Mesenchymal stem cell (in vitro differentiated cells and primary cell): ENCODE measurements around the gene AKT3.
A peak's percentile ranks its signal among the peaks of the same experiment; 100 is the strongest.

Source experiments
- DNase-seq: peaks from one replicate; pipeline ENCODE4 v3.0.0-alpha.2; 2013
- H2AFZ ChIP-seq: one replicate; pipeline ENCODE4 v1.6.1; 2013; ENCODE audit warnings: low read depth, mild to moderate bottlenecking, control low read depth, inconsistent platforms, low read length, moderate library complexity
- H2AK5ac ChIP-seq: 2 replicates; pipeline ENCODE4 v1.6.1; 2013; ENCODE audit warnings: low read length, moderate library complexity, mild to moderate bottlenecking, inconsistent platforms; ENCODE audit not compliant: severe bottlenecking
- H2BK120ac ChIP-seq: one replicate; pipeline ENCODE4 v1.6.1; 2013; ENCODE audit warnings: low read depth, mild to moderate bottlenecking, inconsistent platforms, low read length, moderate library complexity
- H2BK12ac ChIP-seq, 2 experiments: one replicate each; pipeline ENCODE4 v1.6.1; 2013; ENCODE audit warnings: inconsistent platforms in 2 of 2, low read length in 2 of 2, mild to moderate bottlenecking in 2 of 2, moderate library complexity in 2 of 2, control low read depth in 1 of 2
- H2BK15ac ChIP-seq: one replicate; pipeline ENCODE4 v1.6.1; 2013; ENCODE audit warnings: mild to moderate bottlenecking, low read depth, inconsistent platforms; ENCODE audit not compliant: poor library complexity, severe bottlenecking
- H2BK5ac ChIP-seq: 2 replicates; pipeline ENCODE4 v1.6.1; 2013; ENCODE audit warnings: low read depth, mild to moderate bottlenecking, low read length, control low read depth, inconsistent platforms; ENCODE audit not compliant: poor library complexity, severe bottlenecking
- H3K14ac ChIP-seq, 2 experiments: one replicate each; pipeline ENCODE4 v1.6.1; 2013; ENCODE audit warnings: inconsistent platforms in 2 of 2, low read length in 2 of 2, control low read depth in 1 of 2, mild to moderate bottlenecking in 1 of 2, moderate library complexity in 1 of 2
- H3K18ac ChIP-seq, 2 experiments: one replicate each; pipeline ENCODE4 v1.6.1; 2013; ENCODE audit warnings: inconsistent platforms in 2 of 2, low read length in 2 of 2, control low read depth in 1 of 2, low read depth in 1 of 2, mild to moderate bottlenecking in 1 of 2
- H3K23ac ChIP-seq, 2 experiments: one replicate each; pipeline ENCODE4 v1.6.1; 2013; ENCODE audit warnings: inconsistent platforms in 2 of 2, low read length in 2 of 2, mild to moderate bottlenecking in 2 of 2, moderate library complexity in 2 of 2, control low read depth in 1 of 2
- H3K27ac ChIP-seq: 2 replicates; pipeline ENCODE4 v1.5.1; 2013; ENCODE audit warnings: mild to moderate bottlenecking, moderate library complexity, low read length, control low read depth, inconsistent platforms; ENCODE audit not compliant: poor library complexity, severe bottlenecking
- H3K27me3 ChIP-seq, 2 experiments: 2 replicates each; pipeline versions ENCODE4 v1.6.1 to v1.7.0; 2013; ENCODE audit warnings: low read length in 2 of 2, mild to moderate bottlenecking in 2 of 2, moderate library complexity in 2 of 2, control low read depth in 1 of 2, inconsistent platforms in 1 of 2; ENCODE audit not compliant: control insufficient read depth in 1 of 2, insufficient read depth in 1 of 2
- H3K36me3 ChIP-seq, 2 experiments: 2 replicates each; pipeline versions ENCODE4 v1.6.1 to v1.7.0; 2013; ENCODE audit warnings: low read length in 2 of 2, control low read depth in 1 of 2, inconsistent platforms in 1 of 2, low read depth in 1 of 2, mild to moderate bottlenecking in 1 of 2; ENCODE audit not compliant: insufficient read depth in 2 of 2, control insufficient read depth in 1 of 2
- H3K4ac ChIP-seq, 2 experiments: one replicate each; pipeline ENCODE4 v1.6.1; 2013; ENCODE audit warnings: inconsistent platforms in 2 of 2, low read length in 2 of 2, mild to moderate bottlenecking in 2 of 2, moderate library complexity in 2 of 2, control low read depth in 1 of 2, low read depth in 1 of 2
- H3K4me1 ChIP-seq: 2 replicates; pipeline ENCODE4 v1.6.1; 2013; ENCODE audit warnings: low read depth, low read length, control low read depth; ENCODE audit not compliant: control insufficient read depth, insufficient read depth
- H3K4me2 ChIP-seq: 2 replicates; pipeline ENCODE4 v1.6.1; 2013; ENCODE audit warnings: low read length, mild to moderate bottlenecking, inconsistent platforms; ENCODE audit not compliant: poor library complexity, severe bottlenecking
- H3K4me3 ChIP-seq, 2 experiments: 2 replicates each; pipeline versions ENCODE4 v1.5.1 to v1.7.0; 2013; ENCODE audit warnings: low read length in 2 of 2, mild to moderate bottlenecking in 2 of 2, control low read depth in 1 of 2, low read depth in 1 of 2; ENCODE audit not compliant: insufficient read depth in 1 of 2
- H3K79me1 ChIP-seq: replicated peaks from 2 replicates; pipeline ENCODE4 v1.6.1; 2013; ENCODE audit warnings: mild to moderate bottlenecking, control low read depth, low read length, inconsistent platforms; ENCODE audit not compliant: poor library complexity, severe bottlenecking
- H3K9ac ChIP-seq: 2 replicates; pipeline ENCODE4 v1.7.0; 2013; ENCODE audit warnings: mild to moderate bottlenecking, low read length, moderate library complexity
- H3K9me3 ChIP-seq: 2 replicates; pipeline ENCODE4 v1.7.0; 2013; ENCODE audit warnings: mild to moderate bottlenecking, low read length; ENCODE audit not compliant: control insufficient read depth
- H4K8ac ChIP-seq: one replicate; pipeline ENCODE4 v1.6.1; 2013; ENCODE audit warnings: inconsistent platforms, mild to moderate bottlenecking, low read length, moderate library complexity
- H4K91ac ChIP-seq: one replicate; pipeline ENCODE4 v1.6.1; 2013; ENCODE audit warnings: mild to moderate bottlenecking, low read length, inconsistent platforms
- WGBS: methylation state at CpG from one replicate; pipeline ENCODE4 v1.1.7; 2013; ENCODE audit warnings: mixed read lengths; 5-methylcytosine and 5-hydroxymethylcytosine counted together

AKT3 gene

DNA sequence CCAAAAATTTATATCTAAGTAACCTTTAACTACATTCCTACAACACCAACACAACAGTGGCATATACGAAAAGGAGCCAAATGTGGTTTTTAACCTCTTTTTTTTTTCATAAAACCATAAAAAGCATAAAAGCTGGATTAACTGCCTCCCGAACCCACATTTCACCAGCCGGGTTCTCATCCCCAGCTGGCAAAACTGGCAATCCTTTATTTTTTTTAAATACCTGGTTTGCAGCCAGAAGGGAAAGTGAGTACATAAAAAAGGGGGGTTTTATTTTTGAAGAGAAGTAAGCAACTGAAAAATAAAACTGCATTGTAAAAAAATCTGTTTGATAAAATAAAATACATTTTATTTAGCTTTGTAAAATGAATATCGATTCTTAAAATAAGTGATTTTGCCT lies 295.4 kb downstream of the AKT3 start:
- H2BK15ac ChIP-seq = no peak overlapping the region
- WGBS = 87% methylated on average over 1 of the region's 4 CpGs
- peaks cover 0 to 3% of the 10 kb centered on the region in 2 experiments for H3K36me3 ChIP-seq
- no peak overlapping the region for H2BK12ac ChIP-seq
- no peaks in the 10 kb centered on the region for H3K27me3 ChIP-seq
- no peak overlapping the region for H3K4me2 ChIP-seq
- H2BK5ac ChIP-seq = no peak overlapping the region
- no peak overlapping the region for H3K18ac ChIP-seq
- no peak overlapping the region for H4K8ac ChIP-seq
- H4K91ac ChIP-seq = no peak overlapping the region
- no peak overlapping the region for H3K9ac ChIP-seq
- no peaks in the 10 kb centered on the region for H3K4me1 ChIP-seq
- no peak overlapping the region for H3K4ac ChIP-seq
- H3K79me1 ChIP-seq = peaks cover 1% of the 10 kb centered on the region
- no peaks in the 10 kb centered on the region for H3K9me3 ChIP-seq
- H2BK120ac ChIP-seq = no peak overlapping the region
- no peak overlapping the region for H3K23ac ChIP-seq
- DNase-seq = no peak
- H3K14ac ChIP-seq = no peak overlapping the region
- no peak overlapping the region for H3K4me3 ChIP-seq
- H2AK5ac ChIP-seq = no peak overlapping the region
- no peak overlapping the region for H3K27ac ChIP-seq
- no peak overlapping the region for H2AFZ ChIP-seq

DNA sequence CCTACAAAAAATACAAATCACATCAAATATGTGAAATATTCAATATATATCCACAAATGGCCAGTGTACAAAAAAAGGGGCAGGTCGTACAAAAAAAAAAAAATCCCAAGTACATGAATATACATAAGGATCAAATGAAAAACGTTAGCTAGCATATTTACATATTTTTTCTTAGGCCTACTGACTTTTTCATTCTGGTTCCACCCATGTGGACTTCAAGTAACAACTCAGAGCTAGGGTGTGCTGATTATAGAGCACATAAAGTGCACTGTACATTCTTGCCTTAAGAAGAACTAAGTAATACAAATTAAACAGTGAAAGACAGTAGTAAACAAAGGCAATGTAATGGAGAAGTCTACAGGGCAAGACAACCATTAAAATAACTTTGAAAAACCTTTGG lies 297.0 kb downstream of the AKT3 start:
- Histone ChIP-seq H3K9ac (no peak overlapping the region), H2BK120ac (no peak overlapping the region), H4K8ac (no peak overlapping the region), H3K18ac (no peak overlapping the region), H3K23ac (no peak overlapping the region), H2BK15ac (no peak overlapping the region), H3K14ac (no peak overlapping the region), H3K36me3 (no peaks in the 10 kb centered on the region), H3K4me1 (peaks cover 3% of the 10 kb centered on the region), H4K91ac (no peak overlapping the region), H3K4me3 (no peak overlapping the region), H3K4me2 (no peak overlapping the region), H3K9me3 (no peaks in the 10 kb centered on the region), H2AFZ (no peak overlapping the region), H3K4ac (no peak overlapping the region), H2BK5ac (no peak overlapping the region), H3K79me1 (peaks cover 1% of the 10 kb centered on the region), H2AK5ac (no peak overlapping the region), H3K27me3 (no peaks in the 10 kb centered on the region), H2BK12ac (no peak overlapping the region), H3K27ac (no peak overlapping the region)
- no peak for DNase-seq
- no CpG with 5 or more reads among the region's 2 CpGs for WGBS

DNA sequence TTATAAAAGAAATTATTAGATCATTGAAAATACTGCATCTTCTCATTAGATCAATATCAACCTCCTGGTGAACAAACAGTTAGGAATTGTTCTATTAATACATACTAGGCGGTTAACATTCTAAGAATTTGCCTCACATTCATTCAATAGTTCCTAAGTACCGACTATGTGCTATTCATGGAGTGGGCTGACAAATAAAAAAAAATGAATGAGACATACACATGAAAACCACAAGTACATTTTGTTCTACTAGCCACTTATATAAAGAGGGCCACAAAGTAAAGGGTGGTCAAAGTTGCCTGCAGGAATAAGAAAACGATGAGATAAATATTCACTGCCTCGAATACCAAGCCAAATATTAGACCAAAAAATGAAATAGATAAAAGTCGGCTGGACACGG lies 299.8 kb downstream of the AKT3 start:
- Histone ChIP-seq H3K4me3 (no peak overlapping the region), H3K79me1 (peaks cover 4% of the 10 kb centered on the region), H3K14ac (no peak overlapping the region), H2BK15ac (no peak overlapping the region), H3K27me3 (no peaks in the 10 kb centered on the region), H2AK5ac (no peak overlapping the region), H2BK120ac (no peak overlapping the region), H2BK12ac (no peak overlapping the region), H3K27ac (peak overlapping the region; percentile 27), H3K23ac (no peak overlapping the region), H3K9me3 (no peaks in the 10 kb centered on the region), H4K8ac (no peak overlapping the region), H2AFZ (no peak overlapping the region), H3K9ac (no peak overlapping the region), H3K18ac (no peak overlapping the region), H3K36me3 (peaks cover 0 to 11% of the 10 kb centered on the region in 2 experiments), H2BK5ac (peak overlapping the region; percentile 24), H3K4me1 (peaks cover 3% of the 10 kb centered on the region), H3K4ac (no peak overlapping the region), H4K91ac (no peak overlapping the region), H3K4me2 (no peak overlapping the region)
- WGBS = 43% methylated on average over 4 of the region's 6 CpGs
- DNase-seq = peak; percentile 80

DNA sequence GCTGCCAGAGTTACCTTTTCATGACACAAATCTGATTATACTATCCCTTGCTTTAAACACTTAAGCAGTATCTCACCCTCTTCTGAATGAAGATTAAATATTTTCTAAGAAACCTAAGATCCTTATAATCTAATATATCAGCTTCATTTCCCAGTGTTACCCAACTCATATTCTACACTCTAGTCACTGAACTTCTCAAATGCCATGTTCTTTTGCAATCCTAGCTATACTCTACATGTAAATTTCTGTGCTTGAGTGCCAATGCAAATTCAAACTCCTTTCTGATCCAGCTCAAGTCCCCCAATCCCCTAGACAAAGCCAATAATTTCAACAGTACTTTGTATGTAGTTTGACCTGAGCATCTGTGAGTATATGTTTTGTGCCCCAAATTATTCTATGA lies 300.3 kb downstream of the AKT3 start:
- Histone ChIP-seq H2AK5ac (peak overlapping the region; percentile 97), H3K9me3 (no peaks in the 10 kb centered on the region), H3K4ac (peak overlapping the region in 1 of 2 experiments; percentile 40), H2BK5ac (no peak overlapping the region), H2AFZ (no peak overlapping the region), H2BK15ac (no peak overlapping the region), H3K79me1 (peaks cover 4% of the 10 kb centered on the region), H3K36me3 (peaks cover under 1 to 11% of the 10 kb centered on the region in 2 experiments), H3K18ac (no peak overlapping the region), H2BK12ac (peak overlapping the region in 1 of 2 experiments; percentile 94), H3K4me2 (no peak overlapping the region), H2BK120ac (no peak overlapping the region), H3K23ac (no peak overlapping the region), H3K27ac (peak overlapping the region; percentile 70), H3K4me1 (peaks cover 3% of the 10 kb centered on the region), H4K91ac (no peak overlapping the region), H3K4me3 (no peak overlapping the region), H3K9ac (no peak overlapping the region), H3K14ac (no peak overlapping the region), H3K27me3 (no peaks in the 10 kb centered on the region), H4K8ac (peak overlapping the region; percentile 40)
- peak; percentile 46 for DNase-seq
